ENCODE results near the gene OR1N2. TPM values are rescaled to one million over a fixed set of nuclear protein-coding genes. Genes with fewer than 3 reads are reported as not detected.
"Not testable (repeated sequence)": the region's sequence is repeated elsewhere in the genome, so short reads cannot be mapped to it uniquely, and the experiment has no call there.

OR1N2 gene
- total RNA-seq, 1 experiment from 2014 or later = not detected

DNA sequence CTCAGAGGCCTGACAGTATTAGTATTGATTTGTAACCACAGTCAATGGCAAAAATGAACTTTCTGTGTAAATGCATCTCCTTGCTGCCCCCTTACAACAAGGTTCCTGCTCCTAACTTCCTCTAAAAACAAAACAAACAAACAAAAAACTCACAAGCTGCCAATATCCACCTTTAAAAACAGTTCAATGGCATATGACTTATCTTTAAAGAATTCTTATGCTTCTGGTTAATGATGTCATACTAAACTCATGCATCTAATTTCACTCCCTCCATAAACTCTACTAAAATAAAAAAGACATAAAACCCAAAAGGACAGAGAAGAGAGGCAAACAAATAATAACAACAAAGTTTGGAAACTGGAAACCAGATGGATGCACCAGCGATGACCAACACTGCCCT, 16.8 kb upstream of the OR1N2 start:
- BruUV-seq (replicated peaks) = no TSS peak
- H3K4me2 ChIP-seq (ENCODE audit: low read length) = no peak overlapping the region
- H3K4me1 ChIP-seq (ENCODE audit: insufficient read depth, low read length) = no peaks in the 10 kb centered on the region
- no peaks in the 10 kb centered on the region for H3K9me2 ChIP-seq (replicated peaks; ENCODE audit: low read length)
- H3K27me3 ChIP-seq (ENCODE audit: low read length) = peaks cover 2% of the 10 kb centered on the region; the same call in 1 of the 2 replicates
- H4K20me1 ChIP-seq (ENCODE audit: low read length) = no peaks in the 10 kb centered on the region
- no peak overlapping the region for H3K4me3 ChIP-seq (ENCODE audit: low read length)
- H2AFZ ChIP-seq (ENCODE audit: low read length) = no peak overlapping the region
- no peaks in the 10 kb centered on the region for H3F3A ChIP-seq (ENCODE audit: low read length, unreplicated experiment)
- no peak overlapping the region for H3K27ac ChIP-seq (ENCODE audit: low read length)
- no peak overlapping the region for H3K9ac ChIP-seq (ENCODE audit: low read length)
- no peak for DNase-seq
- H3K36me3 ChIP-seq (ENCODE audit: low read depth, low read length) = no peaks in the 10 kb centered on the region
- intact Hi-C loops (cut with micrococcal nuclease) = no loop called here
- H3K79me2 ChIP-seq (ENCODE audit: low read length) = no peaks in the 10 kb centered on the region
- H3K9me3 ChIP-seq (ENCODE audit: low read length) = no peaks in the 10 kb centered on the region
- TF ChIP-seq CTCF (conservative IDR thresholded peaks at IDR 0.05; ENCODE audit: low read depth, low read length) (no peak), EZH2phosphoT487 (IDR thresholded peaks at IDR 0.05; ENCODE audit: borderline replicate concordance, low read length) (no peak), EZH2 (IDR thresholded peaks at IDR 0.05; ENCODE audit: low read length, unreplicated experiment) (no peak)
- no peak for ATAC-seq
- ChIA-PET CTCF (no interaction called here), POLR2A (ENCODE audit: unreplicated experiment) (no interaction called here)

DNA sequence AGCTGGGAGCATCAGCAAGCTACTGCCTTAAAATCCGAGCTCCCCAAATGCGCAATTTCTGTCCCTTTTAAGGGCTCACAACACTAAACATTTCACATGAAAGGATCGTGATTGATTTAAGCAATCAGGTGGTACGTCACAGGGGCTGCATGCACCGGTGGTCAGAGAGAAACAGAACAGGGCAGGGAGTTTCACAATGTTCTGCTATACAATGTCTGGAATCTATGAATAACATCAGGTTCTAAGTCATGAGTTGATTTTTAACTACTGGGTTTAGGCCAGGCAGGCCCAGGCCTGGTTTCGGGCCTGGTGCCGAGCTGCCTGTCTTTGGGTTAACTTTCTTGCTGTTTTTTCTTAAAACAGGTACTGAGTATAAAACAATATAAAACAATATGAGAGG, 15.8 kb upstream of the OR1N2 start:
- H3K4me2 ChIP-seq (ENCODE audit: low read length); intact Hi-C loops (cut with micrococcal nuclease); H2AFZ ChIP-seq (ENCODE audit: low read length); H3K9me2 ChIP-seq (replicated peaks; ENCODE audit: low read length); H3K36me3 ChIP-seq (ENCODE audit: low read depth, low read length); H3K27ac ChIP-seq (ENCODE audit: low read length); H3K79me2 ChIP-seq (ENCODE audit: low read length); H4K20me1 ChIP-seq (ENCODE audit: low read length); H3K9ac ChIP-seq (ENCODE audit: low read length); H3K4me1 ChIP-seq (ENCODE audit: insufficient read depth, low read length); H3K4me3 ChIP-seq (ENCODE audit: low read length); CTCF ChIA-PET; POLR2A ChIA-PET (ENCODE audit: unreplicated experiment); ATAC-seq; H3F3A ChIP-seq (ENCODE audit: low read length, unreplicated experiment); H3K9me3 ChIP-seq (ENCODE audit: low read length); BruUV-seq (replicated peaks); DNase-seq: not testable (repeated sequence)
- peaks cover 11% of the 10 kb centered on the region for H3K27me3 ChIP-seq (ENCODE audit: low read length)

- ChIA-PET POLR2A (ENCODE audit: unreplicated experiment) (no interaction called here), CTCF (no interaction called here)
- no peaks in the 10 kb centered on the region for H3K79me2 ChIP-seq (ENCODE audit: low read length)
- H3K4me3 ChIP-seq (ENCODE audit: low read length) = no peak overlapping the region
- ATAC-seq (no peak), DNase-seq (no peak)
- H3K9ac ChIP-seq (ENCODE audit: low read length) = no peak overlapping the region
- H3K36me3 ChIP-seq (ENCODE audit: low read depth, low read length) = no peaks in the 10 kb centered on the region
- no peaks in the 10 kb centered on the region for H4K20me1 ChIP-seq (ENCODE audit: low read length)
- no TSS peak for BruUV-seq (replicated peaks)
- no peaks in the 10 kb centered on the region for H3K9me3 ChIP-seq (ENCODE audit: low read length)
- no peaks in the 10 kb centered on the region for H3F3A ChIP-seq (ENCODE audit: low read length, unreplicated experiment)
- H3K9me2 ChIP-seq (replicated peaks; ENCODE audit: low read length) = no peaks in the 10 kb centered on the region
- TF ChIP-seq EZH2phosphoT487 (IDR thresholded peaks at IDR 0.05; ENCODE audit: borderline replicate concordance, low read length) = no peak
- TF ChIP-seq CTCF (conservative IDR thresholded peaks at IDR 0.05; ENCODE audit: low read depth, low read length) = no peak
- TF ChIP-seq EZH2 (IDR thresholded peaks at IDR 0.05; ENCODE audit: low read length, unreplicated experiment) = no peak
- H3K27ac ChIP-seq (ENCODE audit: low read length) = no peak overlapping the region
- H3K27me3 ChIP-seq (ENCODE audit: low read length) = peaks cover 22% of the 10 kb centered on the region
- H3K4me2 ChIP-seq (ENCODE audit: low read length) = no peak overlapping the region
- intact Hi-C loops (cut with micrococcal nuclease) = no loop called here
- no peak overlapping the region for H2AFZ ChIP-seq (ENCODE audit: low read length)
- no peaks in the 10 kb centered on the region for H3K4me1 ChIP-seq (ENCODE audit: insufficient read depth, low read length)
Observed at GRCh38 chr9:122538757-122539156, 14.2 kb upstream of the OR1N2 start.
